ENCODE measurements around the gene CLSTN2. TPM values are rescaled to one million over a fixed set of nuclear protein-coding genes. Genes with fewer than 3 reads are reported as not detected.

CLSTN2 gene
- polyA plus RNA-seq, 3 donors, result not detected

GRCh38 chr3:140011086-140011485 is 76.1 kb downstream of the CLSTN2 start:
- H3K9me3 Mint-ChIP-seq, result peaks cover 0 to 2% (median 2%) of the 10 kb centered on the region in 7 donors
- Histone ChIP-seq H3K9ac (ENCODE audit: insufficient read depth, low read length, poor library complexity, severe bottlenecking) (no peak overlapping the region), H3K27ac (ENCODE audit: low read depth in 1 of 2, low read length in 2 of 2) (no peak overlapping the region), H3K36me3 (replicated peaks in 1 of 2; ENCODE audit: control insufficient read depth in 1 of 2, insufficient read depth in 2 of 2, low read length in 2 of 2) (no peaks in the 10 kb centered on the region), H3K79me2 (ENCODE audit: insufficient read depth, low read length) (no peaks in the 10 kb centered on the region), H3K4me1 (ENCODE audit: control insufficient read depth in 1 of 2, insufficient read depth in 2 of 2, low read length in 2 of 2) (no peaks in the 10 kb centered on the region), H3K4me2 (replicated peaks; ENCODE audit: extremely low read depth, low read length, poor library complexity, severe bottlenecking) (no peak overlapping the region), H3K27me3 (ENCODE audit: control insufficient read depth in 2 of 2, insufficient read depth in 2 of 2, low read length in 2 of 2) (no peaks in the 10 kb centered on the region), H3K4me3 (replicated peaks in 1 of 3; ENCODE audit: low read depth in 2 of 3, low read length in 3 of 3) (no peak overlapping the region), H4K20me1 (ENCODE audit: insufficient read depth, low read length) (no peaks in the 10 kb centered on the region), H2AFZ (ENCODE audit: insufficient read depth, low read depth, low read length, poor library complexity, severe bottlenecking) (no peak overlapping the region), H3K9me3 (replicated peaks in 1 of 2; ENCODE audit: control insufficient read depth in 1 of 2, insufficient read depth in 1 of 2, low read length in 2 of 2) (no peaks in the 10 kb centered on the region)
- no peaks in the 10 kb centered on the region for H3K36me3 Mint-ChIP-seq
- no peak overlapping the region for H3K27ac Mint-ChIP-seq
- WGBS (ENCODE audit: insufficient coverage), result no CpG with 5 or more reads among the region's 2 CpGs
- H3K4me1 Mint-ChIP-seq, result no peaks in the 10 kb centered on the region
- intact Hi-C loops (cut with micrococcal nuclease), result no loop called here
- TF ChIP-seq, protein P1, sequence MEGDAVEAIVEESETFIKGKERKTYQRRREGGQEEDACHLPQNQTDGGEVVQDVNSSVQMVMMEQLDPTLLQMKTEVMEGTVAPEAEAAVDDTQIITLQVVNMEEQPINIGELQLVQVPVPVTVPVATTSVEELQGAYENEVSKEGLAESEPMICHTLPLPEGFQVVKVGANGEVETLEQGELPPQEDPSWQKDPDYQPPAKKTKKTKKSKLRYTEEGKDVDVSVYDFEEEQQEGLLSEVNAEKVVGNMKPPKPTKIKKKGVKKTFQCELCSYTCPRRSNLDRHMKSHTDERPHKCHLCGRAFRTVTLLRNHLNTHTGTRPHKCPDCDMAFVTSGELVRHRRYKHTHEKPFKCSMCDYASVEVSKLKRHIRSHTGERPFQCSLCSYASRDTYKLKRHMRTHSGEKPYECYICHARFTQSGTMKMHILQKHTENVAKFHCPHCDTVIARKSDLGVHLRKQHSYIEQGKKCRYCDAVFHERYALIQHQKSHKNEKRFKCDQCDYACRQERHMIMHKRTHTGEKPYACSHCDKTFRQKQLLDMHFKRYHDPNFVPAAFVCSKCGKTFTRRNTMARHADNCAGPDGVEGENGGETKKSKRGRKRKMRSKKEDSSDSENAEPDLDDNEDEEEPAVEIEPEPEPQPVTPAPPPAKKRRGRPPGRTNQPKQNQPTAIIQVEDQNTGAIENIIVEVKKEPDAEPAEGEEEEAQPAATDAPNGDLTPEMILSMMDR (IDR thresholded peaks at IDR 0.05), result no peak
- DNase-seq, result no peak
- H3K27me3 Mint-ChIP-seq (ENCODE audit: low read depth in 3 of 3), result peaks cover 0 to 5% (median 1%) of the 10 kb centered on the region in 3 donors
- no peak overlapping the region for H3K4me3 Mint-ChIP-seq

DNA sequence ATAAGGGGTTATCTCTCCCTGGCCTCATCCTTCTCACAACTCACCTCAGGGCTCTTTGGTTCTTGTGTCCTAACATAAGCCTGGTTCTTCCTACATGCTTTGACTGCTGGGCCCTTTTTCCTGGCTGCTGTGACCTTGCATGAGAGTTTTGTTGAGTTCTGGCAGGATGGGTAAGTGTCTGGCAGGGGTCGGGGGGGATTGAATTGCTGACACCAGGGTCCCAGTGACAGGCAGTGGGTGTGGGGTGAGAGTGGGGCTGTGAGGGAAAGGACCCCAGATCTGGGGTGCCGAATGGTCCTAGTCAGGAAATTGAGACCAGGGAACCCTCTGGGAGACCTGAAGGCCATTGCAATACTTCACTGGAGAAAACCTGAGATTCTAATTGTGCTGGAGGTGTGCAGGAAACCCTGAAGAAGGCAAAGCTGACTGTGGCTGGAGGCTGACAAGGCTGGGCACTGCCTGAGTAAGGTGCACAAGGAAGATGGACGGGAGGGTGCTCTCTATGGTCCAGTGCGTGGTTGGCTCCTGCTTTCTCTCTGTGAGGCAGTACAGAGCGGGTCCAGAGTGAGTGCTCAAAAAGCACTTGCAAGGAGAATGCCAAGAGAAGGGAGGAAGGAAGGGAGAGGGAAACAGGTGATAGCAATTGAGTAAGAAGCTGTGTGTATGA is 76.8 kb downstream of the CLSTN2 start:
- TF ChIP-seq, protein P1 (IDR thresholded peaks at IDR 0.05), result no peak
- H3K4me3 Mint-ChIP-seq, result no peak overlapping the region

More for the DNA sequence above, 76.8 kb downstream of the CLSTN2 start:
- H2AFZ ChIP-seq (ENCODE audit: insufficient read depth, low read depth, low read length, poor library complexity, severe bottlenecking), result no peak overlapping the region
- H3K27ac Mint-ChIP-seq, result peak overlapping the region in 1 of 7 donors; percentile 2
- intact Hi-C loops (cut with micrococcal nuclease), result no loop called here
- peaks cover 0 to 2% (median 2%) of the 10 kb centered on the region in 7 donors for H3K9me3 Mint-ChIP-seq
- no peaks in the 10 kb centered on the region for H3K27me3 ChIP-seq (ENCODE audit: control insufficient read depth in 2 of 2, insufficient read depth in 2 of 2, low read length in 2 of 2)
- no peak overlapping the region for H3K4me3 ChIP-seq (replicated peaks in 1 of 3; ENCODE audit: low read depth in 2 of 3, low read length in 3 of 3)
- no peaks in the 10 kb centered on the region for H4K20me1 ChIP-seq (ENCODE audit: insufficient read depth, low read length)
- no peak overlapping the region for H3K4me2 ChIP-seq (replicated peaks; ENCODE audit: extremely low read depth, low read length, poor library complexity, severe bottlenecking)
- WGBS (ENCODE audit: insufficient coverage), result 89% methylated on average over 5 of the region's 5 CpGs
- H3K4me1 ChIP-seq (ENCODE audit: control insufficient read depth in 1 of 2, insufficient read depth in 2 of 2, low read length in 2 of 2), result no peaks in the 10 kb centered on the region
- H3K9ac ChIP-seq (ENCODE audit: insufficient read depth, low read length, poor library complexity, severe bottlenecking), result no peak overlapping the region
- no peaks in the 10 kb centered on the region for H3K4me1 Mint-ChIP-seq
- no peaks in the 10 kb centered on the region for H3K36me3 Mint-ChIP-seq
- no peaks in the 10 kb centered on the region for H3K36me3 ChIP-seq (replicated peaks in 1 of 2; ENCODE audit: control insufficient read depth in 1 of 2, insufficient read depth in 2 of 2, low read length in 2 of 2)
- H3K27ac ChIP-seq (ENCODE audit: low read depth in 1 of 2, low read length in 2 of 2), result no peak overlapping the region
- H3K79me2 ChIP-seq (ENCODE audit: insufficient read depth, low read length), result no peaks in the 10 kb centered on the region
- H3K27me3 Mint-ChIP-seq (ENCODE audit: low read depth in 3 of 3), result peaks cover 0 to 2% (median 1%) of the 10 kb centered on the region in 3 donors
- no peak for DNase-seq
- H3K9me3 ChIP-seq (replicated peaks in 1 of 2; ENCODE audit: control insufficient read depth in 1 of 2, insufficient read depth in 1 of 2, low read length in 2 of 2), result no peaks in the 10 kb centered on the region
